Hematopoietic multipotent progenitor cell treated with erythropoietin and hydrocortisone succinate and interleukin-3 and kit ligand, for 8 days (in vitro differentiated cells): ENCODE measurements around the gene PATE4.
"Not testable (repeated sequence)": the region's sequence is repeated elsewhere in the genome, so short reads cannot be mapped to it uniquely, and the experiment has no call there.

Experiments
- DNase-seq: peaks from one replicate; pipeline ENCODE4 v3.0.0-alpha.2; 2015

PATE4 gene, protein sequence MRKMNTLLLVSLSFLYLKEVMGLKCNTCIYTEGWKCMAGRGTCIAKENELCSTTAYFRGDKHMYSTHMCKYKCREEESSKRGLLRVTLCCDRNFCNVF

DNA sequence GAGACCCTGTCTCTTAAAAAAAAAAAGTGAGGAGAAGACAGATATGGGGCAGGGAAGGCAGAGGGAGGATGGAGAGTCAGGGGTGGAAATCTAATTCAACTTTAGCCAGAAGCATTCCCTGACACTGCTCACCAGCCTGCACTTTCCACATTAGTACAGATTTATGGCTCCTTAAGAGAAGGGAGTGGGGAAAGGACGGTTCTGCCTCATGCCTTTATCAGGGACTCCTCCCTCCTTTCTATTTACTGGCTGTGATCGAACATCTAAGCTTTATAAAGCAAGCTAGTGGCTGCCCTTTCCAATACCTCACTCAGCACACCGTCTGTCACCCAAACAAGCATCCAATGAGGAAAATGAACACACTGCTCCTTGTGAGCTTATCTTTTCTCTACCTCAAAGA lies at the start of gene PATE4:
Gene PATE4 (plus strand): TSS at position 301 of the 400 bp plus-strand sequence. CDS start 44 bp downstream, at position 345.
- DNase-seq, result no peak

DNA sequence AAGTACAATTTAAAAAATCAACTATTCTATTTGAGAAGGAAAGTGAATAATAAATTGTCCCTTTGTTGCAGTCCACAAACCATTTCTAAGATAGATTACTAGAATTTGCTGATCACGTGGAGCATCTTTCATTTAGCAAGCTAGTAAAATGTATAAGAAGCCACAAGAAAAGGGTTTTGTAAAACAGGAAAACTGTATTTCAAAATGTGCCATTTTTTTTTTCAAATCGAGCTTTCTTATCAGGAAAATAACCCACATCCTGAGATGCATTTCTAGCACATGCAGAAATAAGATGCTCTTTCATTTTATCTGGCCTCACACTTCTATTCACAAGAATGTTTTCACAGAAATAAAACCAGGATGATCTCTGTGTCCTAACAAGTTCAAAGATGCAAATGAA lies 48.4 kb upstream of the PATE4 start:
- DNase-seq, result no peak

DNA sequence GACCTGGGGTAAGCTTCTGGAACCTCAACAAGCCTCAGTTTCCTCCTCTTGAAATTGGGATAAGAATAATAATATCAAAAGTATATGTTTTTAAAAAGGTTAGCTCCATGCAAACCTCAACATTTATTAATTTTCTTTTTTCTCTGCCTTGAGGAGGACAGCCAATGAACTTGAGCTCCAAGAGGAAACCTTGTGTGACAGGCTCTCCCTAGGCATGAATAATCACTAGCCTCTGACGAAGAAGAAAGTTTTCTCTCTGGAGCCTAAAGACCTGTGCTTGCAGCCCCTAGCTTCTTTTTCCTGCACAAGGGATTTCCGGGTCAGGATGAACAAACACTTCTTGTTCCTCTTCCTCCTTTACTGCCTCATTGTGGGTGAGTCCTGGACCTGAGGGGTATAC lies 45.3 kb upstream of the PATE4 start, which contains the start of gene PATE3:
Gene PATE3 (plus strand): TSS at position 301 of the 400 bp plus-strand sequence. CDS start 25 bp downstream, at position 326.
- DNase-seq, result no peak

DNA sequence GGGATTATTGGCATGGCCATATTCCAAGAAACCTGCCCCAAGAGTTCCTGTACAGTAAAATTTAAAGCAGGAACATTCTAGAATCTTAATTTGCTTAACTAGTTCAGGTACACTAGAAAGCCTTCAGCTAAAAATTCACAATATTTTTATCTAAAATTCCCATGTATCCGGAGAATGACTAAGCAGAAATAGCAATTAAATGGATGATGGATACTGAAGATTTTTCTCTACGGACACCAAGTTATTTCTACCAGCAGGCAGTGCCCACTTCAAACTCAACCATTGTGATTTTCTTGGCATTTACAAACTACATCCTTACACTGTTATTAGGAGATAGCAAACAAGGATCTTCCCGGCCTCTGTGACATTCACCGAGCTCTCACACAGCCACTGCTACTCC lies 42.3 kb upstream of the PATE4 start:
- DNase-seq, result no peak

DNA sequence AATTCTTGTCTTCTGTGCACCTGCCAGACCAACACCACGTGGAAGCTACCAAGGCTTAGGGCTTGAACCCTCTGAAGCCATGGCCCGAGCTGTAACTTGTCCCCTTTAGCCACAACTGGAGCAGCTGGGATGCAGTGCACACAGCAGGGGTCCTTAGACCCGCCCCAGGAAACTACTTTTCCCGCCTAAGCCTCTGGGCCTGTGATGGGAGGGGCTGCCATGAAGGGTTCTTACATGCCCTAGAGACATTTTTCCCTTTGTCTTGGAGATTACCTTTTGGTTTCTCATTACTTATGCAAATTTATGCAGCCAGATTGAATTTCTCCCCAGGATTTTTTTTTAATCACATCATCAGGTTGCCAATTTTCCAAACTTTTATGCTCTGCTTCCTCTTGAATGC lies 35.5 kb upstream of the PATE4 start:
- no peak for DNase-seq

DNA sequence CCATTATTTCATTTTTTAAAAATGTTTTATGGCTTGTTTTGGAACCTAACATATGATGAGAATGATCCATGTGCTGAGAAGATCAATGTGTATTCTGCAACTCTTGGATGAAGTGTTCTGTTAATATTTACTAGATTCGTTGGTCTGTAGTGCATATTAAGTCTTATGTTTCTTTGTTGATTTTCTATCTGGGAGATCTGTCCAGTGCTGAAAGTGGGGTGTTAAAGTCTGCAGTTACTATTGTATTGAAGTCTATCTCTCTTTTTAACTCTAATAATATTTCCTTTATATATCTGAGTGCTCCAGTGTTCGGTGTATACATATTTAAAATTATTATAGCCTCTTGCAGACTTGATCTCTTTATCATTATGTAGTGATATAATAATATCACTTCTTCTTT lies 33.3 kb upstream of the PATE4 start:
- no peak for DNase-seq

DNA sequence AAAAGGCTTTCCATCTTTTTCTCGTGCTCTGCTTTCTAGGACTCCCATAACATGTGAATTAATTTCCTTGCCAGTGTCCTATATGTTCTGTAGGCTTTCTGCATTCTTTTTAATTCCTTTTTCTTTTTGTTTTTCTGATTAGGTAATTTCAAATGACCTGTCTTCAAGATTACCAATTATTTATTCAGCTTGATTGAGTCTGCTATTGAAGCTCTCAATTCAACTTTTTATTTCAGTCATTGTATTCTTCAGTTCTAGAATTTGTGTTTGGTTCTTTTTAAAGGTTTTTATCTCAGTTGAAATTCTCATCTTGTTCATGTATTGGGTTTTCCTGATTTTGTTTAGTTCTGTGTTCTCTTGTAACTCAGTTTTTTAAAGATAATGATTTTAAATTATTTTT lies 30.7 kb upstream of the PATE4 start:
- DNase-seq, result no peak

DNA sequence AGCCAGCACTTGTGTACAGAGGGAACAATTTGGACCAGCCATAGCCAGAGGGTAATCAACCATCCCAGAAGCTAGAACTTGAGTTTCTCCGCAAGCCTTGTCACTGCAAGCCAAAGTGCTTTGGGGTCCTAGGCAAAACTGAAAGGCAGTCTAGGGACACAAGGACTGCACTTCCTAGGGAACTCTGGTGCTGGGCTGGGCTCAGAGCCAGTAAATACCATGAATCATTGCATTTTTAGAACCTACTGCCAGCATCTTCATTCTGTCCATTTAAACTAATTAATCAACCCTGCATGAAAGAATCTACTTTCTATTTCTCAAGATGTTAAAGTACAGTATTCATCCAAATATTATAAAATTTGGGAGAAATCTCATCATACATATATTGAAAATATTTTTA lies 25.2 kb upstream of the PATE4 start:
- DNase-seq, result no peak

DNA sequence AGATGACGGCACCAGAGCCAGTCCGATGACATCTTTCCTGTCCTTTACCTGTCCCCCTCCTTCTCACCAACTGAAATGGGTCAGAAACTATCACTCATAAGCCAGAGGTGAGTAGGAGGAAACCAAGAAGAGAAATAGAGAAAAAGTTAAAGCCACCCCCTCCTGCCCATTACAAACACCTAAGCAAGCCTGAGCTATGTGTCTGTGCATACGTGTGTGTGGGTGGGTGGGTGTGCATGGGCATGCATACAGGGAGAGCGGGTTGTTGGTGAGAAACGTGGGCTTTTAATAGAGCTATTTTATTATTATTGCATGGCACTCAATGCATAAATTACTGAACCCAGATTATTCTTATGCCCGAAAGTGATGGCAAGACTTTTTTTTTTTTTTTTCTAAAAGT lies 2.6 kb downstream of the PATE4 start:
- no peak for DNase-seq

DNA sequence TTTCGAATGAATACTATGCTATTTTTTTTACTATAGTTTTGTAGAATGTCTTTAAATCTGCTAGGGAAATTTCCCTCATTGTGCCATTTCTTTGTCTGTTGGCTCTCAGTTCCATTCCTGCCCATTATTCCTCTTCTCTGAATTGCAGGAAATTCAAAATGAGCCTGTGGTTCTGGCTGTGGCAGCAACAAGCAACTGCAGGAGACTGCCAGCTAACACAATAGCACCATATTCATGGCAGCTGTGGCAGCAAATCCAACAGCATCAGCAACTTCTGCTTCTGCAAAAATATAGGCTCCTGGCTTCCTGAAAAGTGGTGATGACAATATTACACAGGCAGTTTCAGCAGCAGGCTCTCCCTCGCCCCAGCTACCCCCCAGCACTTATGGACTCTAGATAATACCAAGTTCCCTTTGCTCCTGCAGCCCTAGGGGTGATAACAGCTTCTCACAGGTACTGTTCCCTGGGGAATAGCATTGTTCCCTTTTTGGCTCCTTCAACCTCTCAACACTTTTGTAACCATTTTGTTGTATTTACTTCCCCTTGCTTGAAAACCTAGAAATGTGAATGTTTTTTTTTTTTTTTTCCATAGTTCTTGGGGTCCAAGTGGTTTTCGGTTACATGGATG lies 9.3 kb downstream of the PATE4 start:
- DNase-seq, result no peak

DNA sequence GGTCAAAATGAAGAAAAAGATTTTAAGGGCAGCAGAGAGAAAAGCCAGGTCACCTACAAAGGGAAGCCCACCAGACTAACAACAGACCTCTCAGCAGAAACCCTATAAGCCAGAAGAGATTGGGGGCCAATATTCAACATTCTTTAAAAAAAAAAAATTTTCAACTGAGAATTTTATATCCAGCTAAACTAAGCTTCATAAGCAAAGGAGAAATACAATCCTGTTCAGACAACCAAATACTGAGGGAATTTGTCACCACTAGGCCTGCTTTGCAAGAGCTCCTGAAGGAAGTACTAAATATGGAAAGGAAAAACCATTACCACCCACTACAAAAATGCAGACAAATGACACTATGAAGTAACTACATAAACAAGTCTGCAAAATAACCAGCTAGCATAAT lies 13.1 kb downstream of the PATE4 start:
- no peak for DNase-seq

DNA sequence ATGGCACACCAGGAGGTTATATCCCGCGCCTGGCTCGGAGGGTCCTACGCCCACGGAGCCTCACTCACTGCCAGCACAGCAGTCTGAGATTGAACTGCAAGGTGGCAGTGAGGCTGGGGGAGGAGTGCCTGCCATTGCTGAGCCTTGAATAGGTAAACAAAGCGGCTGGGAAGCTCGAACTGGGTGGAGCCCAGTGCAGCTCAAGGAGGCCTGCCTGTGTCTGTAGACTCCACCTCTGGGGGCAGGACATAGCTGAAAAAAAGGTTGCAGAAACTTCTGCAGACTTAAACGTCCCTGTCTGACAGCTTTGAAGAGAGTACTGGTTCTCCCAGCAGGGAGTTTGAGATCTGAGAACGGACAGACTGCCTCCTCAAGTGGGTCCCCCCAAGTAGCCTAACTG lies 24.6 kb downstream of the PATE4 start:
- not testable (repeated sequence) for DNase-seq

DNA sequence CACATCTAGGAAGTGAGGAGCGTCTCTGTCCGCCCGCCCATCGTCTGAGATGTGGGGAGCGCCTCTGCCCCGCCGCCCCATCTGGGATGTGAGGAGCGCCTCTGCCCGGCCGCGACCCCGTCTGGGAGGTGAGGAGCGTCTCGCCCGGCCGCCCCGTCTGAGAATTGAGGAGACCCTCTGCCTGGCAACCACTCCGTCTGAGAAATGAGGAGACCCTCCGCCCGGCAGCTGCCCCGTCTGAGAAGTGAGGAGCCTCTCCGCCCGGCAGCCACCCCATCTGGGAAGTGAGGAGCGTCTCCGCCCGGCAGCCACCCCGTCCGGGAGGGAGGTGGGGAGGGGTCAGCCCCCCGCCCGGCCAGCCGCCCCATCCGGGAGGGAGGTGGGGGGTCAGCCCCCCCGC lies 29.7 kb downstream of the PATE4 start:
- not testable (repeated sequence) for DNase-seq

DNA sequence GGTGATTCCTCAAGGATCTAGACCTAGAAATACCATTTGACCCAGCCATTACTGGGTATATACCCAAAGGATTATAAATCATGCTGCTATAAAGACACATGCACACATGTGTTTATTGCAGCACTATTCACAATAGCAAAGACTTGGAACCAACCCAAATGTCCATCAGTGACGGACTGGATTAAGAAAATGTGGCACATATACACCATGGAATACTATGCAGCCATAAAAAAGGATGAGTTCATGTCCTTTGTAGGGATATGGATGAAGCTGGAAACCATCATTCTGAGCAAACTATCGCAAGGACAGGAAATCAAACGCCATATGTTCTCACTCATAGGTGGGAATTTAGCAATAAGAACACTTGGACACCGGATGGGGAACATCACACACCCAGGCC lies 32.2 kb downstream of the PATE4 start:
- DNase-seq, result not testable (repeated sequence)

DNA sequence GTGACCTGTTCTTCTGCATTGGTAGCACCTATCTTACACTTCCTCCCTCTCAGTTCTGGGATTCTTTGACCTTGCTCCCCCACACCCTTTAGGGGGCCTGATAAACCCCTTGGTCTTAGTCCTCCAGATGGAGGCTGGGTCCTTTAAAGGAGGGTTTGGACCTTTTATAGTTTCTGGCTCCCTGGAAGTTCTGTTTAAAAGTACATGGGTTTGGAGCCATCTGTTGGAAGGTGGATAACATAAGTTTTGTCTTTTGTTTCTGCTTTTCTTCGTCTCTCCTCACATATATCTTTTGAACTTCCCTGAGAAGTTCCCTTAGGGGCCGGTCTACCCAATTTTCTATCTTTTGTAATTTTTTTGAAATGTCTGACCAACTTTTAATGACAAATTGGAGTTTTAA lies 36.4 kb downstream of the PATE4 start:
- no peak for DNase-seq

DNA sequence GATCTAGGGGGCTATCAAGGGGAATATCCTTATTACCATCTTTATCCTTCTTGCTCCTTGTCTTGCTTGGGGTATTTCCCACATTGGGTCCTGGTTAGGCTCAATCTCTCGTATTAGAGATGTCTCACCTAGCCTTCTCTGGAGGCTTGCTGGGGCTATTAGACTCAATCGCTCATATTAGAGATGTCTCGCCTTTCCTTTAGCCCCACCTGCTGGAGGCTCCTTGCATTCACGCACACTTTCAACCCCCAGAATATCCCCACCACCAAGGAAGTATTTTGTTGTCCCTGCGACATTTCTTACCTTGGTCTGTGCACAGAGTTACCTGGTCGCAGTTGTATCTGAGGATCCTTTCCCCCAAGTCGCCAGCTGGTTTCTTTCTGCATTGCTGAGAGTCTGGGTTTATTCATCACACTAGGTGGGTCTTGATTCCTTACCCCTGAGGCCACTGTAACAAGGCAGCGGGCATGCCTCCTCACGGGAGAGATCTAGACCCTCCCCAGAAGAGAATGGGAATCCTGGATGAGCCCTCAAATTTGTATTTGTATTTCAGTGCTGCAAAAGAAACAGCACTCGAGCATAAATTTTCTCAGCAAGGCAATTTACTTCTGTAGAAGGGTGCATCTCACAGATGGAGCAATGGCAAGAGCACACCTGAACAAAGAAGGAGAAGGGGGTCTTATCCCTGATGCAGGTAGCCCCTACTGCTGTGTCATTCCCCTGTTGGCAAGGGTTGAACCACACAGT lies 38.4 kb downstream of the PATE4 start:
- peak; percentile 56 for DNase-seq

DNA sequence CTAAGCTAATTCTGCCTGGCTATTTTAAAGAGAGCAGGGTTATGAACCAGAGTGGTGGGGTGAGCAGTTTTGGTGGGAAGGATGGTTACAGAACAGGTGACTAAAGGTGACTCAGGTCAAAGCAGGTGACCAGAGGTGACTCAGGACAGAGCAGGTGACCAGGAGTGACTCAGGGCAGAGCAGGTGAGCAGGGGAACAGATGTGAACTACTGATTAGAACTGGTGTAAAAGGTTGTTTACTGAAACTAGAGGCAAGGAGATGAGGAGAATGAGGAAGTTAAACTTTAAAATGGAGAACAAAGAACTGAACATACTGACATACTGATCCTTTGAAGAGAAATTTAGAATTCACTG lies 39.0 kb downstream of the PATE4 start:
- DNase-seq, result no peak

DNA sequence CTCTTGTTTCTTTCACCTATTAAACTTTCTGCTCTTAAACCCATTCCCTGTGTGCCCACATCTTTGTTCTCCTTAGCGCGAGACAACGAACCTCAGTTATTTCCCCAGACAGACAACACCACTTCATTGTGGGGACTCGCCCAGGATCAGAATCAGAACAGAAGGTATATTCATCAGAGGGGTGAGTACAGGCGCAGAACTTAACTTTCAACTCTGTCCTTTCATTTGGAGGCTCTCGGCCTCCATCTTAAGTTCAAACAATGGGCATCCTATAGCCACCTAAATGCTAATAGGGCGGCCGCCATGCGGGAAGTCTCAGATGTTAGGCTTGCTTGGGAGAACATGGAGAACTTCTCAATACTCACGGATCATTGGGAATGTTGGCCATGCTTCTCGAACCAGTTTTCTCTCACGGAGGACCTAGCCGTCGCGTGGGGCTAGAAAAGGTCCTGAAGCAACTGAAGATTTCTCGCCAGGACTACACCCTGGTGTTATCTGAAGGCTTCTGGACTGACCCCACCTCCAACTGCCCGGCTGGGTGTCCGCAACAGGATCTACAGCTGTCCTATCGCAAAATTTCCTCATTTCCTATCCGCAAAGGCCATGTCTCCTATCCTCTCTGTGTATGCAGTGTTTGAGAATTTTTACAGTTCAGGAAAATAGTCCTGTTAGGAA lies 40.9 kb downstream of the PATE4 start:
- no peak for DNase-seq

DNA sequence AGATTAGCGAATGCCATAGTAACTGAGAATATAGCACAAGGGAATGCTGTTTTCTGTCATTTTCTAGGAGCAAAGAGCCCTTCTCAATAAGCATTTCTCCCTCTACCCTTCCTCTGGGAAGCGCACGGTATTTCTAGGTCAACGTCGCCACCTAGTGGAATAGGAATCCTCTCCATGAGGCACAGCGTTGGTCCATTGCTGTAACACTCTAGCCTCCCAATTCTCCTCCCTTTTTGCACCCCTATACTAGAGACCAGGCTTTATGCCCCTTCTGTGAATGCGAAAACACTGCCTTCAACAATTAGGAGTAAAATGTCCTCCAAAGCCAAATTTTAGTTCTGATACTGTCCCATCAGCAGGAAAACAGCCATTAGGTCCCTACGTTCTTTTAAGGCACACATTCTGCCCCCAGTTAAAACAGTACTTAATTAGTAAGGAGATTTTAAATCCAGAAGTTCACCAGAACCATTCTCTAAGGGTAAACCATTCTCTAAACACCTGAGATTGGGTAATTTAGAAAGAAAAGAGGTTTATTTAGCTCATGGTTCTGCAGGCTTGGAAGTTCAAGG lies 41.5 kb downstream of the PATE4 start:
- DNase-seq, result peak; percentile 71

DNA sequence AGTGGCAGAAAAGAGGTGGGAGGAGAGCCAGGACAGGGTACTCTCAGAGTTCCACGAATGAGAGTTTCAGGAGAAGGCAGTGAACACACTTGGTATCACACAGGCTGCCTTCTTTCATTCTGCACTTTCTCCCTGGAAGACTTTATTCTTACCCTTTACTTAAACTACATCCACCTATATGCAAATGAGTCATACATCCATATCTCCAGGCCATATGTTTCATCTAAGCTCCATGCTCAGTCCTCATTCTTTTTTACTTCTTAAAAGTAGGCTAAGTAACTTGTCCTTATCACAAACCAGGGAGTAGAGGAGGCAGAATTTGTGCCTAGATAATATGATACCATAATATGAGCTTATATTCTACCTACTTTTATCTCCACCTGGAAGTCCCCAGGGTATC lies 48.2 kb downstream of the PATE4 start:
- DNase-seq, result no peak

DNA sequence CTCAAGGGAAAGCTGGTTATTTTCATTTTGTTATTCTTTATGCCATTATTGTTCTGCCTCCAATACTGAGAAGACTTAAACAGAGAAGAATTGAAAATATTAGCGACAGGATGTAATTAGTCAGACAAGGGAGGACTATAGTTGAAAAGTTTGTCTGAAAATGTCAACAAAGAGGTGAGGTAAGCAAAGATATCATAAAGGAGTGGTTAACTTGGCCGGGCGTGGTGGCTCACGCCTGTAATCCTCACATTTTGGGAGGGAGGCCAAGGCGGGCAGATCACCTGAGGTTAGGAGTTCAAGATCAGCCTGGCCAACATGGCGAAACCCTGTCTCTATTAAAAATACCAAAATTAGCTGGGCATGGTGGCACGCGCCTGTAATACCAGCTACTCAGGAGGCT lies 50.3 kb downstream of the PATE4 start:
- DNase-seq, result no peak

DNA sequence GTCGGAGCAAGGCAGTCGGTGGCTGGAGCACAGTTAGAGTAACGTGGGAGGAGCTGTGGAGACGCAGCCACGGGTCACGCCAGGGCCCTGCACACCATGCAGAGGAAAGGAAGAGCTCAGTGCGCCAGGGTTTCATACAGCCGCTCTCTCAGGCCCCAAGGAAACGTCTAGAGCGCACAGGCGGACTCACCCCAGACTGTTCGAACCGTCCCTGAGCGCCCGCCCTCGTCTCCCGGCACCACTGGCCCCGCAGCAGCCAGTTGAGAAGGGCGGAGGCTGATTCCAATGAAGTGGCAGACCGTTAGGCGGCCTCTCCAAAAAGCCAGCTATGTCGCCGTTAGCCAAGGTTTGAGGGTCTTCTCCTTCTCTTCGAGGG lies 53.9 kb downstream of the PATE4 start:
- peak; percentile 25 for DNase-seq
